K562 (cell line): Measurements from ENCODE around the gene S100A1. TPM values are rescaled to one million over a fixed set of nuclear protein-coding genes. Genes with fewer than 3 reads are reported as not detected.

ENCODE experiments used
- ATAC-seq: fragments of 200-7000 bp; cut with Tn5 transposase; 3 replicates; pipeline ENCODE4 v1.9.1; 2020; ENCODE audit warnings: moderate library complexity
- BruUV-seq: library from RNA; stranded (reverse); fragments of 400-500 nt; replicated peaks from 2 replicates; lab custom pipeline; 2021; lab: Mats Ljungman, UMichigan
- CTCF ChIA-PET: fragments of 300-600 bp; formaldehyde crosslinking; extraction: SDS; loops from one replicate; lab custom pipeline; 2021; ENCODE audit warnings: low intra/inter-chr PET ratio; lab: Yijun Ruan, JAX
- POLR2A ChIA-PET: fragments of 300-600, 350-650 bp; sonication (Branson Sonifier 250); formaldehyde crosslinking; extraction: SDS; loops from one replicate; lab custom pipeline; 2021; ENCODE audit warnings: antibody characterized with exemption, inconsistent platforms; lab: Yijun Ruan, JAX
- DNase-seq, 4 experiments: peaks; one replicate each; pipeline versions ENCODE4 v3.0.0 to v3.0.0-alpha.2; 2011 to 2018; ENCODE audit warnings: low spot score in 3 of 4, mixed read lengths in 3 of 4; ENCODE audit errors: extremely low read depth in 1 of 4
- FAIRE-seq: peaks from 2 replicates; lab custom pipeline; 2011; peaks lifted over from hg19 to GRCh38; lab: Jason Lieb, UNC
- H2AFZ ChIP-seq: 2 replicates; pipeline ENCODE4 v1.6.0; 2011; ENCODE audit warnings: low read depth, low read length, control low read depth, inconsistent platforms
- H3K27ac ChIP-seq: fragments of 200-600 bp; 3 replicates; pipeline ENCODE4 v1.8.0; 2011; ENCODE audit warnings: low read depth, mild to moderate bottlenecking, control low read depth, inconsistent platforms, low read length, moderate library complexity, mixed read lengths; ENCODE audit errors: extremely low read depth
- H3K27me3 ChIP-seq, 2 experiments: fragments of 300-600 bp in 1 of 2; 2 replicates in 1 of 2; 3 replicates in 1 of 2; pipeline versions ENCODE4 v1.6.0 to v1.8.0; 2011; ENCODE audit warnings: inconsistent platforms in 2 of 2, low read length in 2 of 2, mild to moderate bottlenecking in 1 of 2, mixed read lengths in 1 of 2, moderate library complexity in 1 of 2; ENCODE audit not compliant: control insufficient read depth in 2 of 2, insufficient read depth in 2 of 2
- H3K36me3 ChIP-seq: fragments of 300-600 bp; 3 replicates; pipeline ENCODE4 v1.8.0; 2011; ENCODE audit warnings: mild to moderate bottlenecking, low read length, inconsistent platforms; ENCODE audit not compliant: control insufficient read depth, insufficient read depth
- H3K4me1 ChIP-seq, 2 experiments: fragments of 200-600 bp in 1 of 2; replicated peaks in 1 of 2; 2 replicates in 1 of 2; 3 replicates in 1 of 2; pipeline versions ENCODE4 v1.5.1 to v1.8.0; 2011; ENCODE audit warnings: inconsistent platforms in 2 of 2, low read length in 2 of 2, mild to moderate bottlenecking in 1 of 2, mixed read lengths in 1 of 2, moderate library complexity in 1 of 2; ENCODE audit not compliant: control insufficient read depth in 2 of 2, insufficient read depth in 2 of 2
- H3K4me2 ChIP-seq: 2 replicates; pipeline ENCODE4 v1.6.1; 2011; ENCODE audit warnings: low read length, control low read depth, inconsistent platforms, mixed read lengths; ENCODE audit not compliant: insufficient read depth
- H3K4me3 ChIP-seq: fragments of 200-600 bp; sonication (generic), shearing (Covaris generic); 2 replicates; pipeline ENCODE4 v1.5.1; 2016; ENCODE audit warnings: control low read depth, inconsistent platforms
- H3K79me2 ChIP-seq: fragments of 200-600 bp; 3 replicates; pipeline ENCODE4 v1.8.0; 2011; ENCODE audit warnings: low read length, inconsistent platforms; ENCODE audit not compliant: control insufficient read depth, insufficient read depth
- H3K9ac ChIP-seq, 2 experiments: 2 replicates each; pipeline versions ENCODE4 v1.6.0 to v1.6.1; 2011; ENCODE audit warnings: low read depth in 2 of 2, low read length in 2 of 2, control low read depth in 1 of 2, inconsistent platforms in 1 of 2, mild to moderate bottlenecking in 1 of 2, mixed read lengths in 1 of 2; ENCODE audit not compliant: insufficient read depth in 1 of 2
- H3K9me1 ChIP-seq: one replicate; pipeline ENCODE4 v1.6.0; 2011; ENCODE audit warnings: inconsistent platforms, mild to moderate bottlenecking, low read length, moderate library complexity; ENCODE audit not compliant: control insufficient read depth, insufficient read depth
- H3K9me3 ChIP-seq: replicated peaks from 2 replicates; pipeline ENCODE4 v1.5.1; 2011; ENCODE audit warnings: low read depth, low read length, inconsistent platforms; ENCODE audit not compliant: control insufficient read depth, insufficient read depth
- H4K20me1 ChIP-seq: replicated peaks from 2 replicates; pipeline ENCODE4 v1.6.1; 2011; ENCODE audit warnings: low read length, inconsistent platforms, mixed read lengths; ENCODE audit not compliant: control insufficient read depth, insufficient read depth
- ARID2 ChIP-seq: fragments of 450-650 bp; IDR thresholded peaks from 2 replicates; pipeline ENCODE4 v1.6.1; 2017; ENCODE audit warnings: antibody characterized with exemption, mild to moderate bottlenecking
- PHB ChIP-seq: fragments of 250-450 bp; sonication (Bioruptor Pico); IDR thresholded peaks from 2 replicates; pipeline ENCODE4 v1.5.0; 2021
- ZNF77 ChIP-seq: fragments of 250-450 bp; sonication (Bioruptor Pico); IDR thresholded peaks from 2 replicates; pipeline ENCODE4 v1.5.0; 2020
- WGBS: fragments of 100-300 bp; shearing (Covaris generic); methylation state at CpG from one replicate; pipeline ENCODE4 v1.1.6; 2016; ENCODE audit warnings: low coverage, mixed read lengths; ENCODE audit not compliant: insufficient coverage; ENCODE audit errors: missing lambda C conversion rate; 5-methylcytosine and 5-hydroxymethylcytosine counted together
- in situ Hi-C: fragments of 300-500 bp; cut with MboI; formaldehyde crosslinking; loops from 4 replicates; pipeline ENCODE4 v1.15.0; 2018; ENCODE audit warnings: inconsistent platforms, mixed read lengths
- intact Hi-C: fragments of 100-400 bp; cut with micrococcal nuclease; formaldehyde crosslinking; loops from 2 replicates; pipeline ENCODE4 v1.14.2; 2022
- polyA plus RNA-seq, 8 experiments: library from polyadenylated mRNA; depleted of rRNA in 4 of 8; stranded (reverse) in 5 of 8; unstranded in 3 of 8; fragments of >200 nt; fragmentation: Nextera tagmentation in 2 of 8; fragmentation: Illumina TruSeq in 1 of 8; extraction: Ambion mirVana in 2 of 8; extraction: Trizol in 1 of 8; gene quantifications; 2 replicates each; pipeline versions ENCODE4 v1.2.1 to v1.2.3, GENCODE V29; 2011 to 2014; ENCODE audit warnings: inconsistent platforms in 1 of 8, missing spikeins in 1 of 8
- total RNA-seq, 7 experiments: library from RNA; depleted of rRNA in 6 of 7; stranded (reverse); fragments of >200 nt in 6 of 7; fragmentation: Illumina TruSeq in 2 of 7; extraction: Trizol in 2 of 7; gene quantifications; 2 replicates each; pipeline versions ENCODE4 v1.2.1 to v1.2.3, GENCODE V29; 2011 to 2021; ENCODE audit warnings: low replicate concordance in 1 of 7
- TF ChIP-seq, protein P1 (sequence below): fragments of 450-650 bp; formaldehyde crosslinking; IDR thresholded peaks from 2 replicates; pipeline ENCODE4 v1.4.0; 2020; ENCODE audit warnings: mild to moderate bottlenecking

Gene S100A1
- total and polyA plus RNA-seq, 9 of the 15 experiments (the other 6 are each of a cell fraction or from before 2014, with no cell fraction given) = 0.44 to 30.1 (median 12.7) TPM

DNA sequence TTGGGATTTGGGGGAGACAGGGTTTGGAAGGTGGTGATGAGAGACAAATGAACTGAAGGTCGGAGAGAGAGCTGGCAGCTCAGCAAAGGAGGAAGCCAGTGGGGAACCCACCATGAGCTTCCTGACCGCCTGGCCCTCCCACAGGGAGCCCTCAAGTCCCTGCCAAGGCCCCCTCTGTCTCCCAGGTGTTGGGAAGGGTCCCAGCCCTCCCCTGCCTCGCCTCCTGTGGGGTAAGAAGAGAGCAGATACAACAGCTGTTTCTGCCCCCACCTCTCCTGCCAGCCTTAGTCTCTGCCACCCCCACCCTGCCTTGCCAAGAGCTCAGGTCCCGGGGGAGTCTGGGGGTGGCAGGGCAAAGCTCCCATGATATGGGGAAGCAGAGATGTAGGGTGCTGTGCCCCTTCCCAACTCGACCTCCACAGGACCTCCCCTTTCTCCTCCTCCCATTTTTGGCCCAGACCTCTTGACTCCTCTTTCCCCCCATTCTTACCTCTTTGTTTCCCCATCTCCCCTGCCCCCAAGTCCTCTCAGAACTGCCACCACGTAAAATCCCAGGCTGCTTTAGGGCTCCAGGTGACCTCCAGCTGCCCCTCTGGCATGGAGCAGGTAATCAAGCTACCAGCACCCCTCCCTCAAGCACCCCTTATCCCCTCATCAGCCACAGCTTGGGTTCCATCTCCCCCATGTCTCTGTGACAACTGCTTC is 556 bp downstream of the S100A1 start:
- Histone ChIP-seq H3K79me2 (peaks cover 6% of the 10 kb centered on the region; the same call in 1 of the 3 replicates), H3K9ac (peak overlapping the region; percentile 30 to 90; a peak in 3 of 4 replicates), H2AFZ (peak overlapping the region; percentile 97), H3K4me2 (peak overlapping the region; percentile 86), H3K36me3 (peaks cover 9% of the 10 kb centered on the region; the same call in 2 of the 3 replicates), H4K20me1 (no peaks in the 10 kb centered on the region), H3K9me1 (no peaks in the 10 kb centered on the region), H3K4me3 (peak overlapping the region; percentile 20; the same call in 1 of the 2 replicates), H3K9me3 (no peaks in the 10 kb centered on the region), H3K27ac (peak overlapping the region; percentile 31; the same call in 1 of the 3 replicates), H3K27me3 (no peaks in the 10 kb centered on the region), H3K4me1 (peaks cover 31 to 48% of the 10 kb centered on the region in 2 experiments)
- in situ Hi-C loops (no loop called here), intact Hi-C loops (no loop called here)
- CTCF ChIA-PET = no interaction called here
- TF ChIP-seq ARID2 (no peak), ZNF77 (CRISPR knock-in tag) (no peak)
- 33% methylated on average over 6 of the region's 6 CpGs for WGBS
- TSS peak; percentile 69 for BruUV-seq
- FAIRE-seq (no peak), ATAC-seq (no peak), DNase-seq (no peak)
- POLR2A ChIA-PET = interaction anchor here (1.1 to 4.3 kb wide), 8 partner anchors 10 to 256 kb away, joined by 3 to 70 read pairs (median 6); partner anchors contain the start of gene S100A14

DNA sequence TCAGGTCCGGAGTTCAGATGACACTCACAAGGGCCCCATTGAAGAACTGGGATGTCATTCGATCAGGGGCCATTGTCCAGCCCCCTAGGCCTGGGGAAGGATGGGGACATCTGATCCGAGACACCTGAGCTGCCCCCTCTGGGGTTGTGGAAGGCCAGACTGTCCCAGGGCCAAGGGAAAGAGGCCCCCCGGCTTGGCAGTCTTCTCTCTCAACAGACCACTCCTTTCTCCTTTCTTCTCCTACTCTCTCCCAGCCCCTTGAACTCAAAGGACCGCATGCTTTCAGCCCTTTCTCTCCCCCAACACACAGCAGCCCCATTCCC is 1.1 kb downstream of the S100A1 start:
- POLR2A ChIA-PET = interaction anchor here (1.1 to 4.3 kb wide), 7 partner anchors 9 to 63 kb away, joined by 3 to 70 read pairs (median 5); partner anchors contain the start of gene S100A14
- Histone ChIP-seq H3K9me1 (no peaks in the 10 kb centered on the region), H3K27me3 (no peaks in the 10 kb centered on the region), H3K9me3 (no peaks in the 10 kb centered on the region), H3K4me3 (no peak overlapping the region), H3K27ac (no peak overlapping the region), H3K9ac (peak overlapping the region in 1 of 2 experiments; percentile 90; a peak in 2 of 4 replicates), H3K4me1 (peaks cover 31 to 51% of the 10 kb centered on the region in 2 experiments), H3K79me2 (peaks cover 11% of the 10 kb centered on the region), H2AFZ (no peak overlapping the region), H3K4me2 (no peak overlapping the region), H4K20me1 (no peaks in the 10 kb centered on the region), H3K36me3 (peaks cover 9% of the 10 kb centered on the region; the same call in 2 of the 3 replicates)
- in situ Hi-C loops (no loop called here), intact Hi-C loops (no loop called here)
- DNase-seq = no peak
- WGBS = 60% methylated on average over 5 of the region's 5 CpGs
- TF ChIP-seq PHB (CRISPR knock-in tag) = no peak
- TF ChIP-seq, protein P1, sequence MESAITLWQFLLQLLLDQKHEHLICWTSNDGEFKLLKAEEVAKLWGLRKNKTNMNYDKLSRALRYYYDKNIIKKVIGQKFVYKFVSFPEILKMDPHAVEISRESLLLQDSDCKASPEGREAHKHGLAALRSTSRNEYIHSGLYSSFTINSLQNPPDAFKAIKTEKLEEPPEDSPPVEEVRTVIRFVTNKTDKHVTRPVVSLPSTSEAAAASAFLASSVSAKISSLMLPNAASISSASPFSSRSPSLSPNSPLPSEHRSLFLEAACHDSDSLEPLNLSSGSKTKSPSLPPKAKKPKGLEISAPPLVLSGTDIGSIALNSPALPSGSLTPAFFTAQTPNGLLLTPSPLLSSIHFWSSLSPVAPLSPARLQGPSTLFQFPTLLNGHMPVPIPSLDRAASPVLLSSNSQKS = no peak
- ATAC-seq = no peak
- no peak for FAIRE-seq
- BruUV-seq = no TSS peak
- CTCF ChIA-PET = no interaction called here
